ENCODE results near the gene PACRGL.

PACRGL gene

GRCh38 chr4:20682853-20683252 is 17.4 kb upstream of the PACRGL start:
- H2AFZ ChIP-seq (ENCODE audit: low read depth, low read length), result no peak overlapping the region
- H3K4me2 ChIP-seq (ENCODE audit: low read length), result no peak overlapping the region
- H4K20me1 ChIP-seq (ENCODE audit: insufficient read depth, low read length), result no peaks in the 10 kb centered on the region
- H3K4me1 ChIP-seq (ENCODE audit: low read length), result no peaks in the 10 kb centered on the region
- no peak overlapping the region for H3K4me3 ChIP-seq (ENCODE audit: low read length)
- no peak overlapping the region for H3K9ac ChIP-seq (ENCODE audit: low read length)
- H3K79me2 ChIP-seq (ENCODE audit: low read length), result no peaks in the 10 kb centered on the region
- H3K9me3 ChIP-seq (ENCODE audit: insufficient read depth, low read length), result no peaks in the 10 kb centered on the region
- no peaks in the 10 kb centered on the region for H3K36me3 ChIP-seq (replicated peaks; ENCODE audit: low read depth, low read length)
- TF ChIP-seq, protein P1, sequence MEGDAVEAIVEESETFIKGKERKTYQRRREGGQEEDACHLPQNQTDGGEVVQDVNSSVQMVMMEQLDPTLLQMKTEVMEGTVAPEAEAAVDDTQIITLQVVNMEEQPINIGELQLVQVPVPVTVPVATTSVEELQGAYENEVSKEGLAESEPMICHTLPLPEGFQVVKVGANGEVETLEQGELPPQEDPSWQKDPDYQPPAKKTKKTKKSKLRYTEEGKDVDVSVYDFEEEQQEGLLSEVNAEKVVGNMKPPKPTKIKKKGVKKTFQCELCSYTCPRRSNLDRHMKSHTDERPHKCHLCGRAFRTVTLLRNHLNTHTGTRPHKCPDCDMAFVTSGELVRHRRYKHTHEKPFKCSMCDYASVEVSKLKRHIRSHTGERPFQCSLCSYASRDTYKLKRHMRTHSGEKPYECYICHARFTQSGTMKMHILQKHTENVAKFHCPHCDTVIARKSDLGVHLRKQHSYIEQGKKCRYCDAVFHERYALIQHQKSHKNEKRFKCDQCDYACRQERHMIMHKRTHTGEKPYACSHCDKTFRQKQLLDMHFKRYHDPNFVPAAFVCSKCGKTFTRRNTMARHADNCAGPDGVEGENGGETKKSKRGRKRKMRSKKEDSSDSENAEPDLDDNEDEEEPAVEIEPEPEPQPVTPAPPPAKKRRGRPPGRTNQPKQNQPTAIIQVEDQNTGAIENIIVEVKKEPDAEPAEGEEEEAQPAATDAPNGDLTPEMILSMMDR (IDR thresholded peaks at IDR 0.05; ENCODE audit: low read depth, low read length), result no peak
- no peak for TF ChIP-seq EZH2phosphoT487 (IDR thresholded peaks at IDR 0.05; ENCODE audit: low read depth)
- no peak overlapping the region for H3K27ac ChIP-seq (ENCODE audit: low read length)
- H3K27me3 ChIP-seq (ENCODE audit: low read depth, low read length), result peaks cover 12% of the 10 kb centered on the region; the same call in 1 of the 2 replicates

DNA sequence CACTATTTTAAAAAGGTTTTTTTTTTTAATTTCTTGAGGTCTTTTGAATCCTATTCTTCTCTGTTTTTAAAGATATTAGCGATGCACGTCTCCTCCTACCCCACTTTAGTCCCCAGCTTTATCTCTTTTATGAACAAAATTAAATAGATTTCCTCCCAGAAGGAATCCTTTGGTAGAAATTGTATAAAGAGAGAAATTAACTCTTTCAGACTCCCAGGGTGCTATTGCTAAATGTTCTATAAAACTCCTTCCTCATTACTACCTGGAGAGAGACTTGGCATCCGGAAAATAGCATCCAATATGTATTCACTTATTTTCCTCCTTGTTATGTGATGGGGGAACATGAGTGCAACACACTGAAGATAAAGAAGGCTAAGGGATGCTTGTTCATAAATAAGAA is 16.5 kb upstream of the PACRGL start:
- Histone ChIP-seq H3K27ac (ENCODE audit: low read length) (no peak overlapping the region), H3K4me3 (ENCODE audit: low read length) (no peak overlapping the region), H3K9me3 (ENCODE audit: insufficient read depth, low read length) (no peaks in the 10 kb centered on the region), H3K79me2 (ENCODE audit: low read length) (no peaks in the 10 kb centered on the region), H4K20me1 (ENCODE audit: insufficient read depth, low read length) (no peaks in the 10 kb centered on the region), H3K4me1 (ENCODE audit: low read length) (no peaks in the 10 kb centered on the region), H3K9ac (ENCODE audit: low read length) (no peak overlapping the region), H3K36me3 (replicated peaks; ENCODE audit: low read depth, low read length) (no peaks in the 10 kb centered on the region), H3K4me2 (ENCODE audit: low read length) (no peak overlapping the region), H3K27me3 (ENCODE audit: low read depth, low read length) (peaks cover 14% of the 10 kb centered on the region; the same call in 1 of the 2 replicates), H2AFZ (ENCODE audit: low read depth, low read length) (no peak overlapping the region)
- no peak for TF ChIP-seq EZH2phosphoT487 (IDR thresholded peaks at IDR 0.05; ENCODE audit: low read depth)
- TF ChIP-seq, protein P1 (IDR thresholded peaks at IDR 0.05; ENCODE audit: low read depth, low read length), result no peak

- Histone ChIP-seq H3K9me3 (ENCODE audit: insufficient read depth, low read length) (no peaks in the 10 kb centered on the region), H2AFZ (ENCODE audit: low read depth, low read length) (peak overlapping the region; percentile 74; the same call in 1 of the 2 replicates), H3K4me1 (ENCODE audit: low read length) (no peaks in the 10 kb centered on the region), H3K36me3 (replicated peaks; ENCODE audit: low read depth, low read length) (no peaks in the 10 kb centered on the region), H3K79me2 (ENCODE audit: low read length) (no peaks in the 10 kb centered on the region), H3K4me3 (ENCODE audit: low read length) (no peak overlapping the region), H3K9ac (ENCODE audit: low read length) (no peak overlapping the region), H3K27me3 (ENCODE audit: low read depth, low read length) (peaks cover 14% of the 10 kb centered on the region; the same call in 1 of the 2 replicates), H3K4me2 (ENCODE audit: low read length) (no peak overlapping the region), H3K27ac (ENCODE audit: low read length) (no peak overlapping the region), H4K20me1 (ENCODE audit: insufficient read depth, low read length) (no peaks in the 10 kb centered on the region)
- no peak for TF ChIP-seq EZH2phosphoT487 (IDR thresholded peaks at IDR 0.05; ENCODE audit: low read depth)
- TF ChIP-seq, protein P1 (IDR thresholded peaks at IDR 0.05; ENCODE audit: low read depth, low read length), result peak; percentile 68
Measured at GRCh38 chr4:20684852-20685763, 15.2 kb upstream of the PACRGL start.

DNA sequence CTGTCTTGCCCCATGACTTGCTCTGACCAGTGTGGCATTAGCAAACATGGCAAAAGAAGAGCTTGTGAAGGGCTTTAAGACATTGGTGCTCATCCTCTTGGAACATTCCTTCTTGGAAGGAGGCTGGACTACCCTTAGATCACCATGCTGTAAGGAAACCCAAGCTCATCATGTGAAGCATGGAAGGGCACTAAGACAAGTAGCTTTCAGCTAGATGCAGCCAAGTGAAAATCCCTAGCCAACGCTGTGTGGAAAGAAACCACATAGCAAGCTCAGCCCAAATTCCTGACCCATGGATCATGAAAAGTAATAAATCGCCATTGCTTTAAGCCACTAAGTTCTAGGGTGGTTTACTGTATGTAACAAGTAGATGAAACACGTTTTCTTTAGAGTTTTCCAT is 12.4 kb upstream of the PACRGL start:
- Histone ChIP-seq H2AFZ (ENCODE audit: low read depth, low read length) (no peak overlapping the region), H3K4me2 (ENCODE audit: low read length) (no peak overlapping the region), H3K9ac (ENCODE audit: low read length) (no peak overlapping the region), H3K4me3 (ENCODE audit: low read length) (no peak overlapping the region), H3K79me2 (ENCODE audit: low read length) (no peaks in the 10 kb centered on the region), H3K27ac (ENCODE audit: low read length) (no peak overlapping the region), H3K9me3 (ENCODE audit: insufficient read depth, low read length) (no peaks in the 10 kb centered on the region), H4K20me1 (ENCODE audit: insufficient read depth, low read length) (no peaks in the 10 kb centered on the region), H3K4me1 (ENCODE audit: low read length) (no peaks in the 10 kb centered on the region), H3K27me3 (ENCODE audit: low read depth, low read length) (0 out of 2 replicates have a peak, but pooled peaks cover 14% of the 10 kb centered on the region), H3K36me3 (replicated peaks; ENCODE audit: low read depth, low read length) (no peaks in the 10 kb centered on the region)
- no peak for TF ChIP-seq EZH2phosphoT487 (IDR thresholded peaks at IDR 0.05; ENCODE audit: low read depth)
- TF ChIP-seq, protein P1 (IDR thresholded peaks at IDR 0.05; ENCODE audit: low read depth, low read length), result no peak

Measured in OCI-LY3 (cell line).